Measurements from ENCODE around the gene CNKSR3. TPM values are rescaled to one million over a fixed set of nuclear protein-coding genes. Genes with fewer than 3 reads are reported as not detected.

Gene CNKSR3
- total RNA-seq, 1 experiment from 2014 or later, result 2.2 TPM

DNA sequence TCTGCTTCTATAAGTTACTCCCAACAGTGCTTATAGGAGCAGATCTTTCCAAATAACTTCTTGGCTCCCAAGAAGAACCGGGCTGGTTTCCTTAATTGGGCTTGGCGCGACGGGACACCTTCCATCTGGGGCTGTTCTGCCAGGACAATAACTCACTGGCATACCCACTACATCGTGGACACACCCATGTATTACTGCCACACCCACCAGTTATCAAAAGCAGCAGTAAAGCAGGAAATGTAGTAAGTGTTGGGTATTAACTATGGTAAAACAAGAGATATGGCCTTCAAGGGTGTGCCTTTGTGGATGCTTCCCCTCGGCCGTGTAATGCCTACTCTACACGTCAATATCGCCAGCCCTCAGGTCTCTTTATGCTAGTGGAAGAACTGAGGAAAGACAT is 24.7 kb downstream of the CNKSR3 start:
- in situ Hi-C loops (cut with HindIII; ENCODE audit: low sequenced_read_pairs), result no loop called here
- no peak for DNase-seq (ENCODE audit: low spot score)

DNA sequence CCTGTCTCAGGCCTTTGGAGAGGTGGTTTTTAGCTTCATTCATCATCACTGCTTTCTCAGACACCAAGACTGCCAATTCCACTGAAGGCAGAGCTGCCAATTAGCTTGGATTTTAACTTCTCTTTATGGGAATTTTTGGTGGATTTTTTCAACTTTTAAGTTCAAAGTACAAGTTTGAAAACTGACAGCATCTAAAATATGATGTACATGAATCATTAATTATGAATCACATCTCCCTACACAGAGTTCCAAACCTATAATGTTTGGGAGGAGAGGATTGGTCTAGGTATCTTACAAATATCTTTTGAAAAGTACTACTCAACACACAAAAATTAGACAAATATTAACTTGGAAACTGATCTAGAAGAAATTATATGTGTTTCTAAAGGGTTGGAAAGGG is 25.5 kb downstream of the CNKSR3 start:
- in situ Hi-C loops (cut with HindIII; ENCODE audit: low sequenced_read_pairs), result no loop called here
- DNase-seq (ENCODE audit: low spot score), result no peak

DNA sequence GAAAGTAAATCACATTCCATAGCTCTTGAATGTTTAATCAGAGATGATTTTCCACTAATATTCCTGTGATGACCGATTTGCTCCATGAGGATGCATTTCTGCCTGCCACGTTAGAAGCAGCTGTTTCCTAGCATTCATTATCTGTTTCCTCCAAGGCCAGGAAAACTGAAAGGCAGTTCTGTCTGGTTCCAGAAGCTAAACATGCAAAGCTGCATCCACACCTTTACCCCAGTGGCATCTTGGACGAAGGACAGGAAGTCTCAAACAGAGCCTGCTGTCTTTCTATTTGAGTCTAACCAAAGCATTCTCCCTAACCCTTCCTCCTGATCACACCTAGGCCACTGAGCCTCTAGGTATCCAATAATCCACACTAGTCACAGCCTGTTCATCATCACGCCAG is 27.6 kb downstream of the CNKSR3 start:
- no peak for DNase-seq (ENCODE audit: low spot score)
- in situ Hi-C loops (cut with HindIII; ENCODE audit: low sequenced_read_pairs), result no loop called here

DNA sequence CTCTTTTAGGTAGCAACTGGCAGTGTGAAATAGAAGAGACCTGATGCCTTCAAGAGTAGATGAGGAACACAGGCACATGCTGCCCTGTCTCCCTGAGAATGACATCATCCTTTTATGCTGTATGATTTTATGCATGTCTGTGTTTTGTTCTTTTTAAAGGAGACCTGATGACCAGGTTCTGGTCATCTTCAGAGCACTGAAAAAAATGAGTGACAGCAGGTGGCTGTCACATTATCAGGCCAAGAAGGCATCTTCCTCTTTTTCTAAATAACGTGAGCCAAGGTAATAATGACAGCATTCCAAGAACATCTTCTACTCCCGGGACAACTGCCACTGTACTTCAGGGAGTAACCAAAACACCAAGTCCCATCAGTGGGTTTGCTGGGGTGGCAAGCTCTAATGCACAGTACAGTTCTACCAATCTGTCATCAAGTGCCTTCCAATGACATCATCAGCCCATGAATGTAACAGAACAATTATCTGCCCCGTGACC is 28.9 kb downstream of the CNKSR3 start:
- in situ Hi-C loops (cut with HindIII; ENCODE audit: low sequenced_read_pairs), result no loop called here
- DNase-seq (ENCODE audit: low spot score), result no peak

DNA sequence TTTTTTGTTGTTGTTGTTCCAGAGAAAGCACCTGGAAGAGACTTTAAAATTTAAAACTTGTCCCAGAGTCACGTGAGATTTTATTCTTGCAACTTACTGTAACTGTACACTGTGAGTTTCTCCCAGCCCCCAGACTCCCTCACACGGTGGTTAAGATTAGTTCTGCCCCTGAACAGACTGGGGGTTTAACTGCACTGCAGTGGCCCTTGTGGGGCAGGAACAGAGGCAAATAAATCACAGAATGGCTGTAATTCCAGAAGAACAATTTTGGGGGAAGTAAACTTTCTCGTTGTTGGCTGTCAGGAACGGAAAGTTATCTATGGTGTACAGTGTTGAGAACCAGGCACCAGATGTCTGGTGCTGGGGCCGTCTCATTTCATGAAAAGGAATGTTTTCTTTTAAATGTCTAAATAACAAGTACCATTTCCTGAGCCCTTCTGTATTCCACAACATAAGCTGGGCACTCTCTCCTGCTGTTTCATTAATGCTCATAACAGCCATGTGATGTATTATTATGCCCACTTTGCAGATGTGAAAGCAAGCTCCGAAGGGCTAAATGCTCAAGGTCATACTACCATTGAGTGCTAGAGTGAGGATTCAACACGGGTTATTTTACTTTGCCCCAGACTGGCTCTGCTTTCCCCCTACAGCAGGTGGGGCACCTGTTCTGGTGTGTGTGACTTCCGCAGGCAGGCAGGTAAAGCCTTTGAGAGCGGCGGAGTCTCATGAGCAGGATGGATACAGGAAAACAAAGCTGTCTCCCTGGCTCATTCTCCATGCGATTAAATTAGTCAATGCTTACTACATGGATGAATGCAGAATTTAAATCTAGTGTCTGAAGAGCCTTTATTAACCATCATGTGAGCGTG is 30.5 kb downstream of the CNKSR3 start:
- DNase-seq (ENCODE audit: low spot score), result no peak
- in situ Hi-C loops (cut with HindIII; ENCODE audit: low sequenced_read_pairs), result no loop called here

DNA sequence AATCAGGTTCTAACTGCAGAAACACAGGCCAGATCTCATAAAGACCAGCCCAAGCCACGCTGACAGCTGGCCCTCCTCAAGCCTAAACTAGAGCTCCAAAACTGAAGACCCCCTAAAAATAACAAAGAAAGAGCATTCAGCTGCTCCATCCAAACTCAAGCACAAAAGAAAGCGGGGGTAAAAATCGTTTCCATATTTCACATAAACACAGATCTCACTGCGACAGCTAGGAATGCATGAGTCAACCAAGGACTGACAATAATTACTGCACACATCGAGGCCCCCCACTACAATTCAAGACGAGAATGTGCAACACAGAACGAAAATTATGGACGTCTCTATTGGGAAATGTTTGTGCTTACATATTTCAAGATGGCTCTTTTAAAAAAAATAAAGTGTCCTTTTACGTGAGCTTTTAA is 31.1 kb downstream of the CNKSR3 start:
- no peak for DNase-seq (ENCODE audit: low spot score)
- in situ Hi-C loops (cut with HindIII; ENCODE audit: low sequenced_read_pairs), result no loop called here

DNA sequence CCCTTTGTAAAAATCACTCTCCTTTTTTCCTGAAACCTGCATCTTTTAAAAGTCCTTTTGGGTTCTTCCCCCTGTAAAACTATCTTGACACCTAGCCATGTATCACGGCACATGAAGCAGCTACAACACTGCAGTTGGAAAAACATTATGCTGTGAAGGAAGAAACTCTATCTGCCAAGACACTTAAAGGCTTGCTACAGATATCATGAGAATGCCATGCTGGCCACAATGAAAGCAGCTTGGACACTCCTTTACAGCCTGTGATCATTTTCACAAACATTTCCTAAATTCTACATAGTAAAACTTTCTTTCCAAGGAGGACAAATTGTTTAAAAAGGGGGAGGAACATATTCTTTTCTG is 31.8 kb downstream of the CNKSR3 start:
- no peak for DNase-seq (ENCODE audit: low spot score)
- in situ Hi-C loops (cut with HindIII; ENCODE audit: low sequenced_read_pairs), result no loop called here

DNA sequence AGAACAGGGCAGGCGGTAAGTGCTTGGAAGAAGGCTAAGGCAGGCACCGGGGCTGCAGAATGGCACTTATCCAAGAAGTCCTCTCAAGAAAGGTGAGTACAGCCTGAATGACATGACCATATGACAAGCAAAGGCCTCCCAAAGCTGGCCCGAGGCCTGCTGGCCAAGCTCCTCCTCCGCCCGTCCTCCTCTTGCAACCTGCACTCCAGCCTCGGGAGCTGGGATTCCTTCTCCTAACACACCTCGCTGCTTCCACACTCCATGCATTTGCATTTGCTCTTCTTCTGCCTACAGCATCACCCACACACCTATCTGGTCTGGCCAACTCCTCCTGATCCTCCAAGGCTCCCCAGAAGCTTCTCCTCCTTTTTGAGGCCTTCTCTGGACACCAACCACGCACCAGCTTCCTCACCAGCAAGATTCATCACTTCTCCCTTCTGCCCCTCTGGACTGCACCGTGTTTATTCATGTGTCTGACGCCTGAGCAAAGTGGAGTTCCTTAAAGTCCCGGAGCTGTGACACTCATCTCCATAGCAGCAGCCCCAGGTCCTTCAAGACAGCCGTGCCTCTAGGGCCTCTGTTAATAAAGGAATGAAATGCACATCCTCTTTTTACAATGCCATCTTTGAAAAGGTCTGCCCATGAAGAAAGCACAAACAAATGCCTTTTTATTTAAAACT is 32.3 kb downstream of the CNKSR3 start:
- in situ Hi-C loops (cut with HindIII; ENCODE audit: low sequenced_read_pairs), result no loop called here
- DNase-seq (ENCODE audit: low spot score), result no peak

DNA sequence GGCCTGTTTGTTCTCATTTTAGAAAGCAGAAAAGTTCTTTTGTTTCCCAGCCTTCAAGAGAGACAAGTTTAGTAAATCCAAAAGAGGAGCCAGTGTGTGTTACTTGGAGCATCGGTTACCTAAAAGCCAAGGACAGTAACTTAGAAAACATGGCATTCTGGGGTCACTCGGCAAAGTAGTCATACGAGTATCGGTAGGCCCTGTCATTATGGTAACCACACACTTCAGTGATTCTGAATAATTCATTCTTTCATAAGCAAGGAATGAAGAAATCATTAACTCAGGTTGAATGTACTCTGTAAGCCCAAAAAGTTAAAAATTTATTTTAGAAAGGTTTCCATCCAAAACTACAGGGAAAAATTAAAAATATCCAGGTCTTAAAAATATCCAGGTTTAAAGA is 34.0 kb downstream of the CNKSR3 start:
- no peak for DNase-seq (ENCODE audit: low spot score)
- in situ Hi-C loops (cut with HindIII; ENCODE audit: low sequenced_read_pairs), result no loop called here

DNA sequence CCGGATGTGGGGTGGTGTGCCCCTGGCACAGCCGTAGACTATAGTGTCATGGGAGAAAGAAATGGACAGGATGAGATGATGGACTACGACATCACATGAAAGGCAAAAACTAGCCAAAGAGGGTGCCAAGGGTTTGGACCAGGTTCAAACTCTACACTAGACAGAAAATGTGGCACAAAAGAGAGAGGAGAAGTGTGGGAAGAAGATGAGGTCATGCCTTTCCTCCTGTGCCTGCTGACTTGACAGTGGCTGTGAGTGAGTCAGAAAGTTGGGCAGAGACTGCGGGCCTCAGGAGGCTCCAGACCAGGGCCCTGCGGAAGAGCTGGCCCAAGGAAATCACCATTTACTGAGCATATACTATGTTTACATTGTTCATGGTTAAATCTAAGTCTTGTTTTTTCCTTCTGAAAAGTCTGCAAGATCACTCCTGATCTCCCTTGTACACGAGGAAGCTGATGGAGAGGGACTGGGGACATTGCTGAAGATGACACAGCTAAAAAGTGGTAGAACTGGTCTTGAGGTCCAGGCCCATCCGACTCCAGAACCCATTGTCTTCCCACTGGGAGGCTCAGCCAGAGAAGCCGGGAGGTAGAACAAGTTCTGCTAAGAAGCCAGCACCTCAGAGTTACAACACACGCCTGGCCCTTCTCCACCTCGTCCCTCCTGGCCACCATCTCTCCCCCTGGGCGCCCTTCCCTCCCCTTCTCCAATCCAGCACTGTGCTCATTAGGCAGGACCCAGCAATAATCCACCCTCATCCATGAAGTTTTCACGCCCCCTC is 35.6 kb downstream of the CNKSR3 start:
- DNase-seq (ENCODE audit: low spot score), result no peak
- in situ Hi-C loops (cut with HindIII; ENCODE audit: low sequenced_read_pairs), result no loop called here

DNA sequence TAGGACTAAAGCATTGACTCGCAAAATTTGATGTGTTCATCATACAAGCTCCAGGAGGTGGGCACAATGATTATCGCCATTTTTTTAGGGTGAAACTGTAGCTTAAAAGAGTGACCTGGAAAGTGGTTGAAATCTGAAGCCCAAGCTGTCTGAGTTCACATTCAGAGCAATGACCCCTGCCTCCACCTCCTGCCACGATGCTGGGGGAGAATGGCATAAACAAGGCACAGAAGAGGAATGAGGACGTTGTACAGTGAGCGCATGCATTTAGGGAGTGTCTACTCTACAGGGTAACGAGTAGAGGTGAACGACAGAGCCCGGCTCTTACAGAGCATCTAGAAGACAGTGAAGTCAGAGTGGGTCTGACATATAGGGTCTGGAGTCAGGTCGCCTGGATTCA is 37.2 kb downstream of the CNKSR3 start:
- no peak for DNase-seq (ENCODE audit: low spot score)
- in situ Hi-C loops (cut with HindIII; ENCODE audit: low sequenced_read_pairs), result no loop called here

DNA sequence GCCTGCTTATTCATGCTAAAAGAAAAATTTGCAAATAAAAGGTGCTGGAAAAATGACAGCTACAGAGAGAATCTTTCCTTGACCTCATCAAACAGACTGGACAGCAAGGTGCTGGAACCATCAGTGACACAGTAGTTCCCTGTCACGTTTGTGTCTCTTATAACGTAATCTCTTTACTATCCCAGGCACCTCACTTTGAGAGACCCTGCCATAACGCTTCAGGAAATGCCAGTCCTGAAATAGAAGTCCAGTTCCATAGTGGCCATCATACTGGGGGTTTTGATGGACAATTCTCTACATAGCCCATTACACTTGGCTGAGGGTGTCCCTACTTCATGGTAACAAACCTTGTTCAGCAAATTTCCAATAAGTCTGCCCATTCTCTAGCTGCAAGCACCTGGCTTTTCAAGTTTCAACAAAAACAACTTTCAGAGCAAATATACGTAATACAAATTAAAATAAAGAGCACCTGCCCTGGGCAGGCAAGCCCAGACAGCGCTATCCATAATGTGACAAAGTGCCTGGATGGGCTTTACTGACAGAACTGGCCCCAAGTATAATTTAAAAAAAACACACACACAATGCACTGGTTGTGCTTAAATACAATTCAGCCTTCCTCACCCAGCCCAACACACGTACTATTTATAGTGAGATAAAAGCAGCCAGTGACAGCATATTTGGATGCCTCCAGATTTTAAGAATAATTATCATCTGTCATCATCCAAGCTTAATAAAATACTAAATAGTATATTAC is 38.7 kb downstream of the CNKSR3 start:
- in situ Hi-C loops (cut with HindIII; ENCODE audit: low sequenced_read_pairs), result no loop called here

DNA sequence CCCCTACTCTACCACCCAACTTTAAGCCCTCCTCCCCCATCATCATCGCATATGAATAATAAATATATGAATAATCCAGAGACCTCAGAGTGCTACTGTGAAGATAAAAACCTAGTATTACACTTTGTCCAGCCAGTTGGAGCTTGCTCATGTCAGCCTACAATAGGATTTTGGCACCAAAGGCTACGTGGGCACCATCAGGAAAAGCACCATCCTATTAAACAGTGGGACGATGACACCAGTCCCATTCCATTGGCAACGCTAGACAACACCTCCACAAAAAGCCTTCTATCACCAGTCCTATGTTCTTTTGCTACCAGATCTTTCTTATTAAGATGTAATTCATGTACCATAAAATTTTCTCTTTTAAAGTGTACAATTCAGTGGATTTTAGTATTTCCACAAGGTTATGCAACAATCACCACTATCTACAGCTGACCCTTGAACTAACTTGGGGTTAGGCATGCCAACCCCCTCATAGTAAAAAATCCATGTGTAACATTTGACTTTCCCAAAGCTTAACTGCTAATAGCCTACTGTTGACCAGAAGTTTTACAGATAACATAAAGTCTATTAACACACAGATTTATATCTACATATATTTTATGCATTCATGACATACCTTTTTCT is 41.1 kb downstream of the CNKSR3 start:
- in situ Hi-C loops (cut with HindIII; ENCODE audit: low sequenced_read_pairs), result no loop called here
- DNase-seq (ENCODE audit: low spot score), result no peak

More for the DNA sequence above, 38.7 kb downstream of the CNKSR3 start:
- DNase-seq (ENCODE audit: low spot score), result no peak

DNA sequence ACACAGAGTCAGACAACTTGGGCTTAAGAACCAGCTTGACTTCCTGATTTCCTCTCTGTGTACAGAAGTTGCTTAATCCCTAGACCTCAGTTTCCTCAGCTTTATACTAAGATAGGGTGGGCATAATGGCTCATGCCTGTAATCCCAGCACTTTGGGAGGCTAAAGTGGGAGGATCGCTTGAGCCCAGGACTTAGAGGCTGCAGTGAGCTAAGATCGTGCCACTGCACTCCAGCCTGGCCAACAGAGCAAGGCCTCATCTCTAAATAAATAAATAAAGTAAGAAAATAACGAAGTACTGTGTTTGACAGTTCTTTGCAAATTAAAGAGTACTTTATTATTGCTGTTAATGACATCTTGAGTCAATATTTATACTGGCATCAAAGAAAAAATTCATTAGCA is 41.7 kb downstream of the CNKSR3 start:
- in situ Hi-C loops (cut with HindIII; ENCODE audit: low sequenced_read_pairs), result no loop called here
- no peak for DNase-seq (ENCODE audit: low spot score)

DNA sequence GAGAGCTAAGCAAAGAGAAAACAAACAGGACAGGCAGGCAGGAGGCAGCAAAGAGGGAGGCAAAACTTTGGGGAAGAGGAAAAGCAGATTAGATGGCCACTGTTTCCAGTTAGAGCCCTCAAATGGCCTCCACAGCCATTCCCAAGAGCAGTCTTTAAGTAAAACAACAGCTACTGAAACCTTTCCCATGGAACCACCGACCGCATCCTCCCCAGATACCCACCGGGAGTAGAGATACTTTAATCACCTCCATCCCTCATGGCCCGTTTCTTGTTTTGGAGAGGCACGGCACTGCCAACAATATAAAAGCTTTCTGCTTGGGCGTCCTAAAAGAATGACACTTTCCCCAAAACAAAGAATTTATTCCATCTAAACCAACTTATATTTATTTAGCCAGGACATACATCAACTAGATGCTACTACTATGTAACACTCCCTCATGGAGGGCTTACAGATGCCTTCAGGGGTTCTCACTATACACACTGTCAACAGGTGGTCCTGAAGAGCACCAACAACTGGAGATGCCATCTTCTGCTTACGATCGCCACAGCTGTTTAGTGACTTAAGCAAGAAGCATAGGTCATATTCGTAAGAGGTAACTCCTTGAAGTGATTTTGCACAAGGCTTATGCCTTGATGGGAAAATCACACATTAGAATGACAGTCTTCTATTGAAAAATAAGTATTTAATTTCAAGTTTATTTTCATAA is 43.4 kb downstream of the CNKSR3 start:
- DNase-seq (ENCODE audit: low spot score), result no peak
- in situ Hi-C loops (cut with HindIII; ENCODE audit: low sequenced_read_pairs), result no loop called here

DNA sequence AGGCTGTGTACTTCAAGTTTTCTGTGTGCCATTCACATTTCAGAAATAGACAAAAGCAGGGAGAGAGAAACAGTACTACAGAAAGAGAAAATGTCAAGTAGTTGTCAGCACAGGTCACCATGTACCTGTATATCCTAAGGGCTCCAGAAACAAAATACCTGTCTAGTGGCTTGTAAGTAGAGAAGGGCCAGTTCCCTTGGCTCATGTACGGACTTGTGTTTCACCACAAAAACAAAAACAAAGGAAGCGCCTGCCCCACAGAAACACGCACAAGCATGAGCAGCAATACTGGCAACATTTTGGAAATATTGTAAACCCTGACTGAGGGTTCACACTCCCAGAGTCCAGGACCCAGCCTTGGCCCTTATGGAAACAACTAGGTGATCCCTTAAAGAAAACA is 44.3 kb downstream of the CNKSR3 start:
- no peak for DNase-seq (ENCODE audit: low spot score)
- in situ Hi-C loops (cut with HindIII; ENCODE audit: low sequenced_read_pairs), result no loop called here

DNA sequence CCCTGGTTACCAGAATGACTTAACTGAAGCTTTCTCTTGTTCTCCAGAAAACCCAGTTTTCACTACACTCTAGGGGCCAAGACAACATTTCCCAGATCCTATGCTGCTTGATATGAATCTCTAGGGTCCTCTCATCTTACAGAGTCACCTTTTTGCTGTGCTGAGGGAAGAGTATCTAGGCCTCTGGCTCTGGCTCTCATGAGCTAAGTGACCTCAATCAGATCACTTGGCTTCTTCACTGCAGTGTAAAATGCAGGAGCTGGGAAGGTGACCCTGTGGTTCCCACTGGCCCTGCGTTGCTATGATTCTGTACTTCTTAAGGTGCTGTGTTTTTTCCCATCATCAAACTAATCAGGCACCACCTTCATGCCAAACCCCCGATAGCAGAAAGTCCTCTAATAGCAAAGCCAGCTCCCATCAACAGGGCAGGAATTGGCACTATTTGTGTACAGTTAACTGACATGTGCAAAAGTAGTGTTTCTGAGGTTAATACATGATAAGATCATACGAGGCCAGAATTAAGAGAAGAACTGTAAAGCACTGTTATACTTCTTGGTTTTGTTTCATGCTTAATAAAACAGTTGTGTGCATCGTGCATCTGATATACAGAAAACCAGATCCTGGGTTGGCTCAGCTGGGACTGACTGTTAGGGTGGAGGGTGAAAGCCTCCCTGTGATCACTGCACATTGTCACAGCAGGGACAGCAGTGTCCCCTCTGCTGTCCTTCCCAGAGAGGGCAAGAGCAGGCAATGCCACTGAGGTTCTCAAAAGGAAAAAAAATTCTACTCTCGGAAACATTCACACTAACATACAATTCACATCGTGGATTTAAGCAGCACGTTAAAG is 46.7 kb downstream of the CNKSR3 start:
- in situ Hi-C loops (cut with HindIII; ENCODE audit: low sequenced_read_pairs), result no loop called here
- DNase-seq (ENCODE audit: low spot score), result no peak

All from G401 (cell line).